ENCODE results near the gene ZNF777.

The ZNF777 gene

GRCh38 chr7:149431486-149432120 is 29.3 kb downstream of the ZNF777 start:
- no peak for DNase-seq (ENCODE audit: low spot score)

DNA sequence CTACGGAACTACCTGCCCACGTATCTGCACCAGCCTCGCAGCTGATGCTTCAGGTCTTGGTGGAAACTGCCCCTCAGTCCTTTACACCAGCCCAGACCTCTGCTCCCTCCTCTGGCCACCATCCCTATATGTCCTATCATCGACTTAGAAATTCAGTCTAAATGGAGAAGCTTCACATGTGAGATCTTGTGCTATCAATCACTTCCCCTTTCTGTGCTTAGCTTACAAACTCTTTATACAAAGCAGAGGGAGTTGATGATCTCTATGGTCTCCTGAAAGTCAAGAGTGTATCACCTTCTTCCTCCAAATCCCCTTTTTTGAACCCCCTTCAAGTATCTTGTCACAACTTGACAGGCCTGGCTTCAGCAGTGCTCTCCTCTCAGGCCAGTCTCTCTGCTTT is 30.7 kb downstream of the ZNF777 start:
- DNase-seq (ENCODE audit: low spot score), result no peak
- in situ Hi-C loops (cut with MboI; ENCODE audit: low pct_unique_long_range_greater_than_20kb, low sequenced_read_pairs, unreplicated experiment), result no loop called here
- TF ChIP-seq CTCF (IDR thresholded peaks at IDR 0.05; ENCODE audit: extremely low read depth, insufficient read depth, missing control alignments), result no peak

More at GRCh38 chr7:149431486-149432120, 29.3 kb downstream of the ZNF777 start:
- in situ Hi-C loops (cut with MboI; ENCODE audit: low pct_unique_long_range_greater_than_20kb, low sequenced_read_pairs, unreplicated experiment), result no loop called here
- no peak for TF ChIP-seq CTCF (IDR thresholded peaks at IDR 0.05; ENCODE audit: extremely low read depth, insufficient read depth, missing control alignments)

- no peak for TF ChIP-seq CTCF (IDR thresholded peaks at IDR 0.05; ENCODE audit: extremely low read depth, insufficient read depth, missing control alignments)
- DNase-seq (ENCODE audit: low spot score), result no peak
- in situ Hi-C loops (cut with MboI; ENCODE audit: low pct_unique_long_range_greater_than_20kb, low sequenced_read_pairs, unreplicated experiment), result no loop called here
These were observed 33.0 kb downstream of the ZNF777 start for GRCh38 chr7:149427893-149428292.

- no peak for TF ChIP-seq CTCF (IDR thresholded peaks at IDR 0.05; ENCODE audit: extremely low read depth, insufficient read depth, missing control alignments)
- in situ Hi-C loops (cut with MboI; ENCODE audit: low pct_unique_long_range_greater_than_20kb, low sequenced_read_pairs, unreplicated experiment), result no loop called here
- DNase-seq (ENCODE audit: low spot score), result no peak
These were observed 33.7 kb downstream of the ZNF777 start for GRCh38 chr7:149427096-149427680.

DNA sequence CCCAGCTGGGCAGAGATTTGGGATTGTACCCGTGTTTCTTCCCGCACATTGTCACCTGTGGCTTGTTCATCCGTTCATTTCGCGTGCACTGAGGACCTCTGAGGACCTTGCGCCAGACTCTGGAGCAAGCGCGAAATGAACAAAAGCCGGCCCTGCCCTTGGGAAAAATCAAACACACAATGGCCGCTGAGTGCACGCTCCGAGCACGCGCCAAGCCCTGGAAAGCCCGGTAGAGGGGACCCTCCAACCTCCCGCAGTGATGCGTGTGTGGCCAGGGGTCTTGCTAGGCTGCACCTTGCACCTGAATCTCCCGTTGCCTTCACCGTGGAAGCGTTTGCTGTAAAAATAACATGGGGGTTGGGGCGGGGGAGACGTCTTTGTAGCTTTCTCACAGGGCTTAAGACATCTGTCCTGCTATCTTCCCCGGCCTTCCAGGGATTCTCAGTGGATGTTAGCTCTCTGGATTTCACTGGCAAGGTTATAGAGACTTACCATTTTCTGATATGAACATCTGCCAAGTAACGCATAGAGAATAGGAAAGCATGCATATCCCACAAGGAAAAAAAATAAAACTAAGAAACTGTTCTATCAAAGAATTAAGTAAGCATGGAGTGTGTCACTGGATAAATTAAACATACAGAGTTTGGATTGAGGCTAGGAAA is 37.3 kb downstream of the ZNF777 start:
- no peak for DNase-seq (ENCODE audit: low spot score)
- no peak for TF ChIP-seq CTCF (IDR thresholded peaks at IDR 0.05; ENCODE audit: extremely low read depth, insufficient read depth, missing control alignments)
- in situ Hi-C loops (cut with MboI; ENCODE audit: low pct_unique_long_range_greater_than_20kb, low sequenced_read_pairs, unreplicated experiment), result no loop called here

GRCh38 chr7:149422914-149423301 is 38.0 kb downstream of the ZNF777 start:
- TF ChIP-seq CTCF (IDR thresholded peaks at IDR 0.05; ENCODE audit: extremely low read depth, insufficient read depth, missing control alignments), result no peak
- DNase-seq (ENCODE audit: low spot score), result no peak
- in situ Hi-C loops (cut with MboI; ENCODE audit: low pct_unique_long_range_greater_than_20kb, low sequenced_read_pairs, unreplicated experiment), result no loop called here

Data from GM13977 (cell line).